HL-60 (cell line): ENCODE results near the gene TRIP4.

ENCODE experiments used
- CTCF ChIP-seq: IDR thresholded peaks from one replicate; pipeline ENCODE4 v1.5.1; 2011; ENCODE audit warnings: low read length, control low read depth, inconsistent platforms; ENCODE audit not compliant: insufficient read depth
- GABPA ChIP-seq: IDR thresholded peaks from 2 replicates; pipeline ENCODE4 v1.6.1; 2012; ENCODE audit warnings: low read depth

- TF ChIP-seq CTCF (no peak), GABPA (no peak)
Measured at GRCh38 chr15:64437982-64438381, 50.3 kb downstream of the TRIP4 start.
